ENCODE results near the gene MAOA.

MAOA gene

GRCh38 chrX:43629229-43629628 lies 26.9 kb upstream of the MAOA start:
- DNase-seq (ENCODE audit: extremely low read depth, low read depth) = no peak
- TF ChIP-seq, protein P1, sequence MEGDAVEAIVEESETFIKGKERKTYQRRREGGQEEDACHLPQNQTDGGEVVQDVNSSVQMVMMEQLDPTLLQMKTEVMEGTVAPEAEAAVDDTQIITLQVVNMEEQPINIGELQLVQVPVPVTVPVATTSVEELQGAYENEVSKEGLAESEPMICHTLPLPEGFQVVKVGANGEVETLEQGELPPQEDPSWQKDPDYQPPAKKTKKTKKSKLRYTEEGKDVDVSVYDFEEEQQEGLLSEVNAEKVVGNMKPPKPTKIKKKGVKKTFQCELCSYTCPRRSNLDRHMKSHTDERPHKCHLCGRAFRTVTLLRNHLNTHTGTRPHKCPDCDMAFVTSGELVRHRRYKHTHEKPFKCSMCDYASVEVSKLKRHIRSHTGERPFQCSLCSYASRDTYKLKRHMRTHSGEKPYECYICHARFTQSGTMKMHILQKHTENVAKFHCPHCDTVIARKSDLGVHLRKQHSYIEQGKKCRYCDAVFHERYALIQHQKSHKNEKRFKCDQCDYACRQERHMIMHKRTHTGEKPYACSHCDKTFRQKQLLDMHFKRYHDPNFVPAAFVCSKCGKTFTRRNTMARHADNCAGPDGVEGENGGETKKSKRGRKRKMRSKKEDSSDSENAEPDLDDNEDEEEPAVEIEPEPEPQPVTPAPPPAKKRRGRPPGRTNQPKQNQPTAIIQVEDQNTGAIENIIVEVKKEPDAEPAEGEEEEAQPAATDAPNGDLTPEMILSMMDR (IDR thresholded peaks at IDR 0.05; ENCODE audit: low read depth, low read length, missing control alignments) = no peak
- H3K4me3 ChIP-seq (replicated peaks; ENCODE audit: low read depth, low read length) = no peak overlapping the region

DNA sequence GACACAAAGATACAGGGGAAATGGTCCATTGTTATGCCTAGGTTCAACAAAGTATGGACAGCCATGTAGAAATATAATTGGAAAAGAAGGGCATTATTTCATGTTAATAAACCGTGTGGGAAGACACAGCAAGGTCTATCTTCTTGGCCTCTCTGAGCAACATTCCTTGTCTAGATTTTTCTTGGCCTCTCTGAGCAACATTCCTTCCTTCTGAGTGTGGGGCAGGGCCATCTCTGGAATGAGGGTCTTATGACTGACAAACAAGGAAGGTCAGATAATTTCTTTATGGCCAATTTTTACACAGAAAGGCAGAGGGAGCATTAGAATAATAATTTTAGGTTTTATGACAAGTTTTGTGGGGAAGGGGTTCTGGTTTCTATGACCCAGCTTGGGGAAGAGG lies 24.3 kb upstream of the MAOA start:
- TF ChIP-seq, protein P1 (IDR thresholded peaks at IDR 0.05; ENCODE audit: low read depth, low read length, missing control alignments) = no peak
- DNase-seq (ENCODE audit: extremely low read depth, low read depth) = no peak
- no peak overlapping the region for H3K4me3 ChIP-seq (replicated peaks; ENCODE audit: low read depth, low read length)

- DNase-seq (ENCODE audit: extremely low read depth, low read depth) = no peak
- no peak overlapping the region for H3K4me3 ChIP-seq (replicated peaks; ENCODE audit: low read depth, low read length)
- TF ChIP-seq, protein P1 (IDR thresholded peaks at IDR 0.05; ENCODE audit: low read depth, low read length, missing control alignments) = no peak
Measured at GRCh38 chrX:43633081-43633480, 23.0 kb upstream of the MAOA start.

- no peak overlapping the region for H3K4me3 ChIP-seq (replicated peaks; ENCODE audit: low read depth, low read length)
- TF ChIP-seq, protein P1 (IDR thresholded peaks at IDR 0.05; ENCODE audit: low read depth, low read length, missing control alignments) = no peak
- DNase-seq (ENCODE audit: extremely low read depth, low read depth) = no peak
Measured at GRCh38 chrX:43633757-43634156, 22.3 kb upstream of the MAOA start.

DNA sequence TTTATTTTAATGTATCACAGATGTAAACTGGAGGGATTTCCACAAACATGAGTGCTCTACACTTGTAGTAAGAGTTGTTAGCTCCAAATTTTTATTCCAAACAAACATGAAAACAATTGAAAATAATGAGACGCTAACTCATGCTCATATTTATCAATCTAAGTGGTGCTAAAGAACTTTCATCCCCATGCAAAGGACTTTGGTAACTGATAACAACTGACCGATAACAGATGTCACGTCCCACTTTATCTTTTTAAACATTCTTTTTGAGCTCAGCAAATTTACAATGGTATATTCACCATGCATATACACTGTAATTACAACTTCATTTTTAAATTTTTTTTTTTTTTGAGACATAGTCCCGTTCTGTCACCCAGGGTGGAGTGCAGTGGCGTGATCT lies 15.6 kb upstream of the MAOA start:
- no peak overlapping the region for H3K4me3 ChIP-seq (replicated peaks; ENCODE audit: low read depth, low read length)
- TF ChIP-seq, protein P1 (IDR thresholded peaks at IDR 0.05; ENCODE audit: low read depth, low read length, missing control alignments) = no peak
- DNase-seq (ENCODE audit: extremely low read depth, low read depth) = no peak

DNA sequence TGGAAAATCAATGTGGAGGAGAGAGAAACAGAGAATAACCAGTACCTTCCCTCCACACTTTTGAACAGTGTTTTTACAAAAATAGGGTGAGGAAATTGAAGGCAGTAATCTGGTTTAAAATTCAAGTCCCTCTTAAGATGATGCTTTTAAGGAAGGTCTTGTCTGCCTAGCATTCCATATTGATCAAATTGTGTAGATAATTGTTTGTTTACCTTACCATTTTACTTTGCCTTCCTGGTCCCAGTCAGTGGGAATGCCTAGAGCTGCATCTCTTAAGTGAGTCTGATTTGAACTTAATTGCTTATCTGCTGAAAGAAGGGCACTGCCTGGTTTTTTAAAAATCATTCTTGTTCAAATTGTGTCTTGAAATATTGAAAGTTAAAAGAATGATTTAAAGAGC lies 14.4 kb upstream of the MAOA start:
- no peak overlapping the region for H3K4me3 ChIP-seq (replicated peaks; ENCODE audit: low read depth, low read length)
- no peak for DNase-seq (ENCODE audit: extremely low read depth, low read depth)
- TF ChIP-seq, protein P1 (IDR thresholded peaks at IDR 0.05; ENCODE audit: low read depth, low read length, missing control alignments) = no peak

- no peak overlapping the region for H3K4me3 ChIP-seq (replicated peaks; ENCODE audit: low read depth, low read length)
- TF ChIP-seq, protein P1 (IDR thresholded peaks at IDR 0.05; ENCODE audit: low read depth, low read length, missing control alignments) = no peak
- no peak for DNase-seq (ENCODE audit: extremely low read depth, low read depth)
Measured at GRCh38 chrX:43643201-43643600, 12.9 kb upstream of the MAOA start.
